Common myeloid progenitor, CD34-positive (primary cell): ENCODE results near the gene SLC49A3.

Source experiments
- CTCF ChIA-PET: fragments of 350-600 bp; sonication (Branson Sonifier 250); formaldehyde crosslinking; loops from one replicate; lab custom pipeline; 2021; ENCODE audit warnings: antibody characterized with exemption; lab: Charles Lee
- POLR2A ChIA-PET: fragments of 350-600 bp; sonication (Branson Sonifier 250); formaldehyde crosslinking; loops from one replicate; lab custom pipeline; 2021; ENCODE audit warnings: antibody characterized with exemption; lab: Charles Lee
- DNase-seq, 3 donors: peaks; one replicate each; pipeline versions ENCODE4 v3.0.0 to v3.0.0-alpha.2; 2013
- H3K27ac ChIP-seq, 2 experiments: 1 replicate in 1 of 2; 2 replicates in 1 of 2; pipeline ENCODE4 v1.7.0; 2013; ENCODE audit warnings: inconsistent platforms in 2 of 2, low read length in 2 of 2, mild to moderate bottlenecking in 2 of 2, low read depth in 1 of 2, moderate library complexity in 1 of 2; ENCODE audit not compliant: severe bottlenecking in 2 of 2, insufficient read depth in 1 of 2, poor library complexity in 1 of 2
- H3K27me3 ChIP-seq, 5 experiments: replicated peaks in 2 of 5; 1 replicate in 3 of 5; 2 replicates in 2 of 5; pipeline versions ENCODE4 v1.6.1 to v1.7.0; 2013; ENCODE audit warnings: low read length in 4 of 5, mild to moderate bottlenecking in 2 of 5, moderate library complexity in 2 of 5, inconsistent platforms in 1 of 5; ENCODE audit not compliant: insufficient read depth in 5 of 5, control insufficient read depth in 4 of 5
- H3K36me3 ChIP-seq, 4 experiments: 1 replicate in 2 of 4; 2 replicates in 2 of 4; pipeline versions ENCODE4 v1.6.1 to v1.7.0; 2013; ENCODE audit warnings: low read length in 3 of 4, control low read depth in 1 of 4, mild to moderate bottlenecking in 1 of 4; ENCODE audit not compliant: control insufficient read depth in 4 of 4, insufficient read depth in 4 of 4
- H3K4me1 ChIP-seq, 4 experiments: 1 replicate in 3 of 4; 2 replicates in 1 of 4; pipeline versions ENCODE4 v1.6.1 to v1.7.1; 2013; ENCODE audit warnings: low read length in 3 of 4, mild to moderate bottlenecking in 3 of 4, control low read depth in 1 of 4, inconsistent platforms in 1 of 4, moderate library complexity in 1 of 4; ENCODE audit not compliant: control insufficient read depth in 4 of 4, insufficient read depth in 4 of 4; ENCODE audit errors: control extremely low read depth in 1 of 4
- H3K4me3 ChIP-seq, 7 experiments: 1 replicate in 4 of 7; 2 replicates in 3 of 7; pipeline versions ENCODE4 v1.5.1 to v1.7.0; 2013; ENCODE audit warnings: mild to moderate bottlenecking in 7 of 7, low read length in 6 of 7, moderate library complexity in 6 of 7, inconsistent platforms in 2 of 7, low read depth in 2 of 7, control low read depth in 1 of 7; ENCODE audit not compliant: insufficient read depth in 4 of 7, control insufficient read depth in 1 of 7; ENCODE audit errors: extremely low read depth in 1 of 7
- H3K9me3 ChIP-seq, 5 experiments: 1 replicate in 4 of 5; 2 replicates in 1 of 5; pipeline versions ENCODE4 v1.6.1 to v1.7.1; 2013; ENCODE audit warnings: low read length in 4 of 5, mild to moderate bottlenecking in 2 of 5, inconsistent platforms in 1 of 5, low read depth in 1 of 5, moderate library complexity in 1 of 5; ENCODE audit not compliant: control insufficient read depth in 4 of 5, insufficient read depth in 2 of 5; ENCODE audit errors: control extremely low read depth in 1 of 5
- WGBS: methylation state at CpG from one replicate; pipeline ENCODE4 v1.1.5; 2013; ENCODE audit not compliant: insufficient coverage; 5-methylcytosine and 5-hydroxymethylcytosine counted together

SLC49A3 gene

GRCh38 chr4:680091-680490 is 8.9 kb downstream of the SLC49A3 start:
- DNase-seq, result no peak
- Histone ChIP-seq H3K27ac (no peak overlapping the region), H3K27me3 (no peaks in the 10 kb centered on the region), H3K36me3 (no peaks in the 10 kb centered on the region), H3K9me3 (no peaks in the 10 kb centered on the region), H3K4me1 (peaks cover 0 to 41% (median 36%) of the 10 kb centered on the region in 4 experiments), H3K4me3 (peak overlapping the region in 1 of 7 experiments; percentile 73)
- 96% methylated on average over 9 of the region's 9 CpGs for WGBS
- CTCF ChIA-PET, result no interaction called here
- POLR2A ChIA-PET, result interaction anchor here (0.7 kb wide), 1 partner anchor 1517 kb away, joined by 3 read pairs; no protein-coding TSS in a partner anchor

GRCh38 chr4:679629-680028 is 9.3 kb downstream of the SLC49A3 start:
- Histone ChIP-seq H3K36me3 (no peaks in the 10 kb centered on the region), H3K4me3 (no peak overlapping the region), H3K4me1 (peaks cover 0 to 46% (median 41%) of the 10 kb centered on the region in 4 experiments), H3K9me3 (no peaks in the 10 kb centered on the region), H3K27me3 (no peaks in the 10 kb centered on the region), H3K27ac (no peak overlapping the region)
- DNase-seq, result no peak
- ChIA-PET CTCF (no interaction called here), POLR2A (interaction anchor here (0.7 kb wide), 1 partner anchor 1518 kb away, joined by 3 read pairs; no protein-coding TSS in a partner anchor)
- 98% methylated on average over 9 of the region's 11 CpGs for WGBS

- no peak overlapping the region for H3K4me3 ChIP-seq
- ChIA-PET CTCF (no interaction called here), POLR2A (no interaction called here)
- H3K4me1 ChIP-seq, result peaks cover 0 to 44% (median 40%) of the 10 kb centered on the region in 4 experiments
- WGBS, result 94% methylated on average over 13 of the region's 13 CpGs
- H3K27ac ChIP-seq, result no peak overlapping the region
- H3K27me3 ChIP-seq, result no peaks in the 10 kb centered on the region
- no peak for DNase-seq
- no peaks in the 10 kb centered on the region for H3K36me3 ChIP-seq
- H3K9me3 ChIP-seq, result no peaks in the 10 kb centered on the region
Measured at GRCh38 chr4:679104-679481, 9.9 kb downstream of the SLC49A3 start.

- no peak for DNase-seq
- Histone ChIP-seq H3K27me3 (no peaks in the 10 kb centered on the region), H3K9me3 (no peaks in the 10 kb centered on the region), H3K27ac (no peak overlapping the region), H3K36me3 (no peaks in the 10 kb centered on the region), H3K4me1 (peaks cover 0 to 39% (median 36%) of the 10 kb centered on the region in 4 experiments), H3K4me3 (no peak overlapping the region)
- CTCF ChIA-PET, result no interaction called here
- over 99% methylated on average over 13 of the region's 14 CpGs for WGBS
- POLR2A ChIA-PET, result no interaction called here
Measured at GRCh38 chr4:678331-679103, 10.4 kb downstream of the SLC49A3 start.

GRCh38 chr4:677431-678293 is 11.3 kb downstream of the SLC49A3 start:
- Histone ChIP-seq H3K36me3 (peaks cover 0 to under 1% (median 0%) of the 10 kb centered on the region in 4 experiments), H3K4me1 (peaks cover 0 to 39% (median 34%) of the 10 kb centered on the region in 4 experiments), H3K27ac (no peak overlapping the region), H3K4me3 (no peak overlapping the region), H3K9me3 (no peaks in the 10 kb centered on the region), H3K27me3 (no peaks in the 10 kb centered on the region)
- CTCF ChIA-PET, result no interaction called here
- POLR2A ChIA-PET, result no interaction called here
- DNase-seq, result no peak
- 91% methylated on average over 17 of the region's 26 CpGs for WGBS

GRCh38 chr4:676871-677235 is 12.1 kb downstream of the SLC49A3 start:
- CTCF ChIA-PET, result no interaction called here
- H3K4me1 ChIP-seq, result peaks cover 0 to 38% (median 31%) of the 10 kb centered on the region in 4 experiments
- H3K9me3 ChIP-seq, result no peaks in the 10 kb centered on the region
- 90% methylated on average over 8 of the region's 8 CpGs for WGBS
- no peaks in the 10 kb centered on the region for H3K27me3 ChIP-seq
- H3K4me3 ChIP-seq, result no peak overlapping the region
- no peak overlapping the region for H3K27ac ChIP-seq
- no peak for DNase-seq
- H3K36me3 ChIP-seq, result peaks cover 0 to 8% (median 7%) of the 10 kb centered on the region in 4 experiments
- POLR2A ChIA-PET, result no interaction called here
